HCT116 (cell line): ENCODE data around the gene CRYGC. TPM values are rescaled to one million over a fixed set of nuclear protein-coding genes. Genes with fewer than 3 reads are reported as not detected.

Source experiments
- ATAC-seq: fragments of 200-7000 bp; cut with Tn5 transposase; 2 replicates; pipeline ENCODE4 v1.9.1; 2020; ENCODE audit warnings: mild to moderate bottlenecking, moderate library complexity
- BruUV-seq: library from RNA; stranded (reverse); fragments of 400-500 nt; replicated peaks from 2 replicates; lab custom pipeline; 2021; lab: Mats Ljungman, UMichigan
- CTCF ChIA-PET: fragments of 300-600 bp; sonication (Branson Sonifier 250); formaldehyde crosslinking; loops from one replicate; lab custom pipeline; 2021; ENCODE audit warnings: antibody characterized with exemption; lab: Charles Lee
- POLR2A ChIA-PET: fragments of 300-600, 350-600 bp; sonication (Branson Sonifier 250); formaldehyde crosslinking; loops from one replicate; lab custom pipeline; 2021; ENCODE audit warnings: antibody characterized with exemption; lab: Charles Lee
- RAD21 ChIA-PET, 2 experiments: fragments of 300-600 bp; sonication (Branson Sonifier 250); formaldehyde crosslinking; loops; one replicate each; lab custom pipeline; 2023; ENCODE audit warnings: low total read pairs in 2 of 2; ENCODE audit not compliant: uncharacterized antibody in 2 of 2, unreplicated experiment in 2 of 2, low non-redundant PET in 1 of 2; lab: Charles Lee
- DNase-seq: peaks from one replicate; pipeline ENCODE4 v3.0.0-alpha.2; 2010; ENCODE audit warnings: low read depth, low spot score
- H2AFZ ChIP-seq: fragments of 200-600 bp; shearing (Covaris generic), sonication (generic); 2 replicates; pipeline ENCODE4 v1.6.1; 2017; ENCODE audit warnings: low read depth, mixed run types, mixed read lengths, antibody characterized with exemption, low read length; ENCODE audit not compliant: poor library complexity, severe bottlenecking
- H3K27ac ChIP-seq: 2 replicates; pipeline ENCODE4 v1.5.1; 2012; ENCODE audit warnings: low read depth, low read length
- H3K27me3 ChIP-seq: fragments of 200-600 bp; sonication (generic); 2 replicates; pipeline ENCODE4 v1.6.1; 2016; ENCODE audit warnings: mixed run types, low read length, mixed read lengths; ENCODE audit not compliant: insufficient read depth
- H3K36me3 ChIP-seq, 2 experiments: fragments of 200-500 bp in 1 of 2; fragments of 200-600 bp in 1 of 2; sonication (Bioruptor generic) in 1 of 2; sonication (generic) in 1 of 2; 2 replicates each; pipeline versions ENCODE4 v1.5.1 to v1.6.1; 2014 to 2016; ENCODE audit warnings: low read length in 2 of 2, inconsistent platforms in 1 of 2, mixed read lengths in 1 of 2, mixed run types in 1 of 2; ENCODE audit not compliant: insufficient read depth in 2 of 2, control insufficient read depth in 1 of 2
- H3K4me1 ChIP-seq, 2 experiments: fragments of 200-600 bp in 1 of 2; sonication (generic) in 1 of 2; 2 replicates each; pipeline versions ENCODE4 v1.5.1 to v1.6.1; 2012 to 2017; ENCODE audit warnings: low read length in 2 of 2, inconsistent platforms in 1 of 2, mild to moderate bottlenecking in 1 of 2, mixed read lengths in 1 of 2, mixed run types in 1 of 2, moderate library complexity in 1 of 2; ENCODE audit not compliant: insufficient read depth in 2 of 2, control insufficient read depth in 1 of 2
- H3K4me2 ChIP-seq: fragments of 200-600 bp; sonication (generic); 2 replicates; pipeline ENCODE4 v1.6.1; 2017; ENCODE audit warnings: mixed run types, low read length, mixed read lengths
- H3K4me3 ChIP-seq, 2 experiments: fragments of 200-600 bp in 1 of 2; sonication (generic) in 1 of 2; replicated peaks in 1 of 2; 2 replicates each; pipeline ENCODE4 v1.5.1; 2011 to 2016; ENCODE audit warnings: low read length in 2 of 2, control low read depth in 1 of 2, low read depth in 1 of 2, mild to moderate bottlenecking in 1 of 2, mixed read lengths in 1 of 2, mixed run types in 1 of 2
- H3K79me2 ChIP-seq: fragments of 200-600 bp; sonication (generic); 2 replicates; pipeline ENCODE4 v1.6.1; 2017; ENCODE audit warnings: mild to moderate bottlenecking, mixed run types, low read length, moderate library complexity, mixed read lengths; ENCODE audit not compliant: insufficient read depth
- H3K9ac ChIP-seq: fragments of 200-600 bp; sonication (generic); 2 replicates; pipeline ENCODE4 v1.6.1; 2016; ENCODE audit warnings: low read length, mixed read lengths
- H3K9me2 ChIP-seq: fragments of 200-600 bp; sonication (generic), shearing (Covaris generic); 2 replicates; pipeline ENCODE4 v1.6.1; 2017; ENCODE audit warnings: mixed run types, mild to moderate bottlenecking, moderate library complexity; ENCODE audit not compliant: insufficient read depth
- H3K9me3 ChIP-seq, 2 experiments: fragments of 200-500 bp in 1 of 2; fragments of 200-600 bp in 1 of 2; sonication (Bioruptor generic) in 1 of 2; sonication (generic) in 1 of 2; 2 replicates each; pipeline ENCODE4 v1.6.1; 2014 to 2017; ENCODE audit warnings: low read length in 2 of 2, mixed read lengths in 2 of 2, inconsistent platforms in 1 of 2, low read depth in 1 of 2, mild to moderate bottlenecking in 1 of 2, mixed run types in 1 of 2, moderate library complexity in 1 of 2; ENCODE audit not compliant: control insufficient read depth in 1 of 2, insufficient read depth in 1 of 2
- H4K20me1 ChIP-seq: fragments of 200-600 bp; sonication (generic), shearing (Covaris generic); 2 replicates; pipeline ENCODE4 v1.6.1; 2017; ENCODE audit warnings: mixed run types, mild to moderate bottlenecking, moderate library complexity; ENCODE audit not compliant: insufficient read depth
- CBX3 ChIP-seq: IDR thresholded peaks from 2 replicates; pipeline ENCODE4 v1.6.1; 2012; ENCODE audit warnings: low read depth
- CEBPB ChIP-seq: IDR thresholded peaks from 2 replicates; pipeline ENCODE4 v1.6.1; 2012; ENCODE audit warnings: low read depth
- EGR1 ChIP-seq: IDR thresholded peaks from 2 replicates; pipeline ENCODE4 v1.6.1; 2012; ENCODE audit warnings: low read depth
- ELF1 ChIP-seq: IDR thresholded peaks from 2 replicates; pipeline ENCODE4 v1.6.1; 2012; ENCODE audit warnings: low read depth, borderline replicate concordance
- EZH2phosphoT487 ChIP-seq: fragments of 200-600 bp; IDR thresholded peaks from 2 replicates; pipeline ENCODE4 v1.6.1; 2018; ENCODE audit warnings: antibody characterized with exemption, borderline replicate concordance
- FOSL1 ChIP-seq: IDR thresholded peaks from 2 replicates; pipeline ENCODE4 v1.6.1; 2012; ENCODE audit warnings: low read depth
- POLR2A ChIP-seq: IDR thresholded peaks from 2 replicates; pipeline ENCODE4 v1.7.0; 2011; ENCODE audit warnings: borderline replicate concordance; ENCODE audit not compliant: insufficient read depth, insufficient read length; ENCODE audit errors: extremely low read depth
- POLR2AphosphoS5 ChIP-seq: IDR thresholded peaks from 2 replicates; pipeline ENCODE4 v1.6.1; 2011; ENCODE audit warnings: mild to moderate bottlenecking, low read depth, low read length, moderate library complexity
- SIN3A ChIP-seq: IDR thresholded peaks from 2 replicates; pipeline ENCODE4 v1.6.1; 2012; ENCODE audit warnings: low read depth
- TCF7L2 ChIP-seq: IDR thresholded peaks from 2 replicates; pipeline ENCODE4 v1.7.0; 2011; ENCODE audit warnings: borderline replicate concordance, inconsistent platforms; ENCODE audit not compliant: insufficient read depth, insufficient read length; ENCODE audit errors: extremely low read depth
- ZFX ChIP-seq: fragments of 450-650 bp; IDR thresholded peaks from 2 replicates; pipeline ENCODE4 v1.6.1; 2017
- ZNF274 ChIP-seq: fragments of 200-500 bp; sonication (Bioruptor generic); IDR thresholded peaks from 2 replicates; pipeline ENCODE4 v1.6.1; 2014; ENCODE audit warnings: mild to moderate bottlenecking, low read depth, low read length, inconsistent platforms
- intact Hi-C: fragments of 100-400 bp; cut with micrococcal nuclease; formaldehyde crosslinking; loops from 2 replicates; pipeline ENCODE4 v1.10.0; 2022
- total RNA-seq: library from RNA; stranded (reverse); gene quantifications from one replicate; pipeline ENCODE4 v1.2.1, GENCODE V29; 2021; ENCODE audit not compliant: unreplicated experiment
- TF ChIP-seq, protein P1 (sequence below): IDR thresholded peaks from 2 replicates; pipeline ENCODE4 v1.6.1; 2012; ENCODE audit warnings: low read depth
- TF ChIP-seq, protein P2 (sequence below): IDR thresholded peaks from 2 replicates; pipeline ENCODE4 v1.6.1; 2012
- TF ChIP-seq, protein P3 (sequence below): IDR thresholded peaks from 2 replicates; pipeline ENCODE4 v1.6.1; 2011; ENCODE audit warnings: mild to moderate bottlenecking, low read length, moderate library complexity; ENCODE audit not compliant: insufficient replicate concordance; ENCODE audit errors: extremely low read depth
- TF ChIP-seq, protein P4 (sequence below): IDR thresholded peaks from 2 replicates; pipeline ENCODE4 v1.6.1; 2012
- TF ChIP-seq, protein P5 (sequence below), 3 experiments: fragments of 200-600 bp in 1 of 3; sonication (generic) in 1 of 3; IDR thresholded peaks in 2 of 3; conservative IDR thresholded peaks in 1 of 3; 2 replicates each; pipeline ENCODE4 v1.5.1; 2012 to 2017; ENCODE audit warnings: low read depth in 2 of 3, low read length in 2 of 3, antibody characterized with exemption in 1 of 3, borderline replicate concordance in 1 of 3, control low read depth in 1 of 3, mild to moderate bottlenecking in 1 of 3, mixed read lengths in 1 of 3, mixed run types in 1 of 3, moderate library complexity in 1 of 3; ENCODE audit not compliant: insufficient read depth in 1 of 3

Gene CRYGC
- total RNA-seq, 1 experiment from 2014 or later, result not detected

DNA sequence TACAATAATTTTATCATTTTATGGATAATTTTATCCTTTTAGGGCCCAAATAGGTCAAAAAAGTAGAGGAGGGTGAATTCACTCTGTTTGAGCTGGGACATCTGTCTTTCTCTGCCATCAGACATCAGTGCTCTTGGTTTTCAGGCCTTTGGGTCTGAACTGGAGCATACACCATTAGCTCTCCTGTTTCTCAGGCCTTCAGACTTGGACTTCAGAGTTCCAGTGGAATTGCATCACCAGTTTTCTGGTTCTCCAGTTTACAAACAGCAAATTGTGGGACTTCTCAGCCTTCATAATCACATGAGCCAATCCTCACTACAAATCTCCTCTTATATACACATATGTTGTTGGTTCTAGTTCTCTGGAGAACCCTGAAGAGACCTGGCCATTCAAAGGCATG is 39.2 kb downstream of the CRYGC start:
- H3K9me2 ChIP-seq, result no peaks in the 10 kb centered on the region
- no peak overlapping the region for H2AFZ ChIP-seq
- ChIA-PET POLR2A (no interaction called here), RAD21 (no interaction called here), CTCF (no interaction called here)
- H3K4me1 ChIP-seq, result no peaks in the 10 kb centered on the region
- ATAC-seq (no peak), DNase-seq (no peak)
- H3K9ac ChIP-seq, result no peak overlapping the region
- no TSS peak for BruUV-seq
- no peaks in the 10 kb centered on the region for H3K79me2 ChIP-seq
- H3K36me3 ChIP-seq, result no peaks in the 10 kb centered on the region
- TF ChIP-seq TCF7L2 (no peak), ZFX (no peak), ZNF274 (no peak), CBX3 (no peak), EGR1 (no peak), POLR2A (no peak), POLR2AphosphoS5 (no peak), FOSL1 (no peak), ELF1 (no peak), EZH2phosphoT487 (no peak), CEBPB (no peak), SIN3A (no peak)
- TF ChIP-seq, protein P1, sequence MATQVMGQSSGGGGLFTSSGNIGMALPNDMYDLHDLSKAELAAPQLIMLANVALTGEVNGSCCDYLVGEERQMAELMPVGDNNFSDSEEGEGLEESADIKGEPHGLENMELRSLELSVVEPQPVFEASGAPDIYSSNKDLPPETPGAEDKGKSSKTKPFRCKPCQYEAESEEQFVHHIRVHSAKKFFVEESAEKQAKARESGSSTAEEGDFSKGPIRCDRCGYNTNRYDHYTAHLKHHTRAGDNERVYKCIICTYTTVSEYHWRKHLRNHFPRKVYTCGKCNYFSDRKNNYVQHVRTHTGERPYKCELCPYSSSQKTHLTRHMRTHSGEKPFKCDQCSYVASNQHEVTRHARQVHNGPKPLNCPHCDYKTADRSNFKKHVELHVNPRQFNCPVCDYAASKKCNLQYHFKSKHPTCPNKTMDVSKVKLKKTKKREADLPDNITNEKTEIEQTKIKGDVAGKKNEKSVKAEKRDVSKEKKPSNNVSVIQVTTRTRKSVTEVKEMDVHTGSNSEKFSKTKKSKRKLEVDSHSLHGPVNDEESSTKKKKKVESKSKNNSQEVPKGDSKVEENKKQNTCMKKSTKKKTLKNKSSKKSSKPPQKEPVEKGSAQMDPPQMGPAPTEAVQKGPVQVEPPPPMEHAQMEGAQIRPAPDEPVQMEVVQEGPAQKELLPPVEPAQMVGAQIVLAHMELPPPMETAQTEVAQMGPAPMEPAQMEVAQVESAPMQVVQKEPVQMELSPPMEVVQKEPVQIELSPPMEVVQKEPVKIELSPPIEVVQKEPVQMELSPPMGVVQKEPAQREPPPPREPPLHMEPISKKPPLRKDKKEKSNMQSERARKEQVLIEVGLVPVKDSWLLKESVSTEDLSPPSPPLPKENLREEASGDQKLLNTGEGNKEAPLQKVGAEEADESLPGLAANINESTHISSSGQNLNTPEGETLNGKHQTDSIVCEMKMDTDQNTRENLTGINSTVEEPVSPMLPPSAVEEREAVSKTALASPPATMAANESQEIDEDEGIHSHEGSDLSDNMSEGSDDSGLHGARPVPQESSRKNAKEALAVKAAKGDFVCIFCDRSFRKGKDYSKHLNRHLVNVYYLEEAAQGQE, result no peak
- TF ChIP-seq, protein P2, sequence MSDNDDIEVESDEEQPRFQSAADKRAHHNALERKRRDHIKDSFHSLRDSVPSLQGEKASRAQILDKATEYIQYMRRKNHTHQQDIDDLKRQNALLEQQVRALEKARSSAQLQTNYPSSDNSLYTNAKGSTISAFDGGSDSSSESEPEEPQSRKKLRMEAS, result no peak
- TF ChIP-seq, protein P3, sequence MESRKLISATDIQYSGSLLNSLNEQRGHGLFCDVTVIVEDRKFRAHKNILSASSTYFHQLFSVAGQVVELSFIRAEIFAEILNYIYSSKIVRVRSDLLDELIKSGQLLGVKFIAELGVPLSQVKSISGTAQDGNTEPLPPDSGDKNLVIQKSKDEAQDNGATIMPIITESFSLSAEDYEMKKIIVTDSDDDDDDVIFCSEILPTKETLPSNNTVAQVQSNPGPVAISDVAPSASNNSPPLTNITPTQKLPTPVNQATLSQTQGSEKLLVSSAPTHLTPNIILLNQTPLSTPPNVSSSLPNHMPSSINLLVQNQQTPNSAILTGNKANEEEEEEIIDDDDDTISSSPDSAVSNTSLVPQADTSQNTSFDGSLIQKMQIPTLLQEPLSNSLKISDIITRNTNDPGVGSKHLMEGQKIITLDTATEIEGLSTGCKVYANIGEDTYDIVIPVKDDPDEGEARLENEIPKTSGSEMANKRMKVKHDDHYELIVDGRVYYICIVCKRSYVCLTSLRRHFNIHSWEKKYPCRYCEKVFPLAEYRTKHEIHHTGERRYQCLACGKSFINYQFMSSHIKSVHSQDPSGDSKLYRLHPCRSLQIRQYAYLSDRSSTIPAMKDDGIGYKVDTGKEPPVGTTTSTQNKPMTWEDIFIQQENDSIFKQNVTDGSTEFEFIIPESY, result no peak
- TF ChIP-seq, protein P4, sequence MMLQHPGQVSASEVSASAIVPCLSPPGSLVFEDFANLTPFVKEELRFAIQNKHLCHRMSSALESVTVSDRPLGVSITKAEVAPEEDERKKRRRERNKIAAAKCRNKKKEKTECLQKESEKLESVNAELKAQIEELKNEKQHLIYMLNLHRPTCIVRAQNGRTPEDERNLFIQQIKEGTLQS, result no peak
- TF ChIP-seq, protein P5, sequence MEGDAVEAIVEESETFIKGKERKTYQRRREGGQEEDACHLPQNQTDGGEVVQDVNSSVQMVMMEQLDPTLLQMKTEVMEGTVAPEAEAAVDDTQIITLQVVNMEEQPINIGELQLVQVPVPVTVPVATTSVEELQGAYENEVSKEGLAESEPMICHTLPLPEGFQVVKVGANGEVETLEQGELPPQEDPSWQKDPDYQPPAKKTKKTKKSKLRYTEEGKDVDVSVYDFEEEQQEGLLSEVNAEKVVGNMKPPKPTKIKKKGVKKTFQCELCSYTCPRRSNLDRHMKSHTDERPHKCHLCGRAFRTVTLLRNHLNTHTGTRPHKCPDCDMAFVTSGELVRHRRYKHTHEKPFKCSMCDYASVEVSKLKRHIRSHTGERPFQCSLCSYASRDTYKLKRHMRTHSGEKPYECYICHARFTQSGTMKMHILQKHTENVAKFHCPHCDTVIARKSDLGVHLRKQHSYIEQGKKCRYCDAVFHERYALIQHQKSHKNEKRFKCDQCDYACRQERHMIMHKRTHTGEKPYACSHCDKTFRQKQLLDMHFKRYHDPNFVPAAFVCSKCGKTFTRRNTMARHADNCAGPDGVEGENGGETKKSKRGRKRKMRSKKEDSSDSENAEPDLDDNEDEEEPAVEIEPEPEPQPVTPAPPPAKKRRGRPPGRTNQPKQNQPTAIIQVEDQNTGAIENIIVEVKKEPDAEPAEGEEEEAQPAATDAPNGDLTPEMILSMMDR (IDR thresholded peaks at IDR 0.05 in 2 of 3, conservative IDR thresholded peaks at IDR 0.05 in 1 of 3; ENCODE audit: borderline replicate concordance in 1 of 3, insufficient read depth in 1 of 3, low read depth in 2 of 3, low read length in 2 of 3), result no peak
- H3K27ac ChIP-seq, result no peak overlapping the region
- no peaks in the 10 kb centered on the region for H3K27me3 ChIP-seq
- H3K4me2 ChIP-seq, result no peak overlapping the region
- no peaks in the 10 kb centered on the region for H4K20me1 ChIP-seq
- H3K4me3 ChIP-seq, result no peak overlapping the region
- H3K9me3 ChIP-seq, result no peaks in the 10 kb centered on the region
- intact Hi-C loops, result no loop called here
